Measurements from ENCODE around the gene CS. TPM values are rescaled to one million over a fixed set of nuclear protein-coding genes. Genes with fewer than 3 reads are reported as not detected.
"Not testable (repeated sequence)": the region's sequence is repeated elsewhere in the genome, so short reads cannot be mapped to it uniquely, and the experiment has no call there.

CS gene
- total RNA-seq, 4 donors from 2014 or later: 126 to 175 (median 133) TPM

- DNase-seq: no peak
- Histone ChIP-seq H3K27me3 (no peaks in the 10 kb centered on the region), H3K9me3 (no peaks in the 10 kb centered on the region), H3K4me3 (peak overlapping the region; percentile 63 to 93 (median 79)), H3K36me3 (peaks cover 0 to 36% (median 8%) of the 10 kb centered on the region in 3 donors), H3K27ac (peak overlapping the region; percentile 85 to 99 (median 96)), H3K4me1 (peaks cover 0 to 24% (median 14%) of the 10 kb centered on the region in 3 donors)
- TF ChIP-seq POLR2A (IDR thresholded peaks at IDR 0.05) (no peak), CTCF (IDR thresholded peaks at IDR 0.05) (no peak)
- intact Hi-C loops (cut with DNase I): no loop called here
- WGBS, 2 donors: 32 to 41% methylated on average over 15 to 19 of the region's 21 CpGs
Measured at GRCh38 chr12:56267443-56268071, 32.6 kb downstream of the CS start.

GRCh38 chr12:56266693-56267442, 33.3 kb downstream of the CS start, which contains the start of gene COQ10A:
Gene COQ10A, plus strand, starts transcription at chr12:56266942. Its CDS starts 177 bp downstream, at chr12:56267119.
- H3K36me3 ChIP-seq: peaks cover 0 to 29% (median 2%) of the 10 kb centered on the region in 3 donors
- WGBS, 2 donors: 0% methylated on average over 11 to 16 of the region's 68 CpGs
- intact Hi-C loops (cut with DNase I): no loop called here
- peak in 2 of 4 donors; percentile 86 to 89 for TF ChIP-seq POLR2A (IDR thresholded peaks at IDR 0.05)
- peak; percentile 37 to 77 (median 74) for TF ChIP-seq CTCF (IDR thresholded peaks at IDR 0.05)
- H3K4me3 ChIP-seq: peak within 1 kb of the TSS; percentile 63 to 93 (median 79)
- peak within 1 kb of the TSS; percentile 85 to 99 (median 96) for H3K27ac ChIP-seq
- H3K27me3 ChIP-seq: no peaks in the 10 kb centered on the region
- H3K4me1 ChIP-seq: peaks cover 0 to 25% (median 14%) of the 10 kb centered on the region in 3 donors
- DNase-seq: peak; percentile 45
- H3K9me3 ChIP-seq: no peaks in the 10 kb centered on the region

- Histone ChIP-seq H3K27ac (peak overlapping the region; percentile 85 to 99 (median 96)), H3K4me3 (peak overlapping the region; percentile 63 to 93 (median 79)), H3K36me3 (peaks cover 0 to 22% (median 0%) of the 10 kb centered on the region in 3 donors), H3K4me1 (peaks cover 0 to 30% (median 14%) of the 10 kb centered on the region in 3 donors)
- intact Hi-C loops (cut with DNase I); DNase-seq; H3K9me3 ChIP-seq; H3K27me3 ChIP-seq: not testable (repeated sequence)
- 54 to 56% methylated on average over 16 of the region's 16 CpGs for WGBS, 2 donors
Measured at GRCh38 chr12:56266068-56266692, 34.0 kb downstream of the CS start.

GRCh38 chr12:56262955-56263354, 37.2 kb downstream of the CS start:
- H3K36me3 ChIP-seq; DNase-seq; H3K4me3 ChIP-seq; H3K27ac ChIP-seq; H3K9me3 ChIP-seq; H3K27me3 ChIP-seq; intact Hi-C loops (cut with DNase I): not testable (repeated sequence)
- 86 to 91% methylated on average over 7 of the region's 7 CpGs for WGBS, 2 donors
- peaks cover 0 to 37% (median 22%) of the 10 kb centered on the region in 3 donors for H3K4me1 ChIP-seq

- TF ChIP-seq CTCF (IDR thresholded peaks at IDR 0.05) (no peak), POLR2A (IDR thresholded peaks at IDR 0.05) (no peak)
- no peak for DNase-seq
- Histone ChIP-seq H3K4me3 (no peak overlapping the region), H3K27ac (no peak overlapping the region), H3K27me3 (no peaks in the 10 kb centered on the region), H3K9me3 (no peaks in the 10 kb centered on the region), H3K4me1 (peaks cover 9 to 39% (median 25%) of the 10 kb centered on the region in 3 donors), H3K36me3 (peaks cover 0 to 4% (median 0%) of the 10 kb centered on the region in 3 donors)
- 67 to 75% methylated on average over 5 of the region's 5 CpGs for WGBS, 2 donors
- intact Hi-C loops (cut with DNase I): no loop called here
Measured at GRCh38 chr12:56261503-56262232, 38.5 kb downstream of the CS start.

Data from esophagus squamous epithelium (tissue), 5 donors.